ENCODE results near the gene NAA16.

The NAA16 gene

DNA sequence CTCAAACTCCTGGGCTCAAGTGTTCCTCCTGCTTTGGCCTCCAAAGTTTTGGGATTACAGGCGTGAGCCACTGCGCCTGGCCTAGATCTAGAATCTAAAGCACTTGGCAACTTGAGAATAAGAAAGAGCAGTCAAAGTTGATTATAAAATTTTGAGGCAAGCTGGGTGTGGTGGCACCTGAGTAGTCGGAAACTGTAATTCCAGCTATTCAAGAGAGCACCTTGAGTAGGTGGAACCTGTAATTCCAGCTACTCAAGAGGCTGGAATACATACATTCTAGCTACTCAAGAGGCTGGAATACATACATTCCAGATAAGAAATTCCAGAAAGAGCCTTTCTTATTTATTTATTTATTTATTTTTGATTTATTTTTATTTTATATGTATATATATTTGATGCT lies 8.3 kb upstream of the NAA16 start:
- FAIRE-seq, result no peak
- no peak for DNase-seq (ENCODE audit: insufficient read length, low spot score)

DNA sequence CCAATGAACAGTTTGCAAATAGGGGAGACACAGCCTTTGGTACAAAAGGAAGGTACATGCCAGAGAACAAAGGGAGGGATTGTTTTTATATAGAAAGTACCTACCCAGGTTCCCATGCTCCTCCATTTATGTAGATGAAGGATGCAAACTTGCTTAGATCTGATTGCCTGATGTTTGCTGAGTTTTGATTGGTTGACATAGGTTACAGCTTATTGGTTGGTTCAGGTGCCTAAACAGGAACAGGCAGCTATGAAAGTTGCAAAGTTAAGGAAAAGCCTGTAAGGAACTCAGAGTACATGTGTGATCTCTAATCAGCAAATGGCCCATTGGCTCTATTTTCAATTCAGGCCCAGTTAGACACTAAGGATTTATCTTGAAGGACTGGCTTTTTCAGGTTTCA lies 6.5 kb upstream of the NAA16 start:
- FAIRE-seq (no peak), DNase-seq (ENCODE audit: insufficient read length, low spot score) (no peak)

DNA sequence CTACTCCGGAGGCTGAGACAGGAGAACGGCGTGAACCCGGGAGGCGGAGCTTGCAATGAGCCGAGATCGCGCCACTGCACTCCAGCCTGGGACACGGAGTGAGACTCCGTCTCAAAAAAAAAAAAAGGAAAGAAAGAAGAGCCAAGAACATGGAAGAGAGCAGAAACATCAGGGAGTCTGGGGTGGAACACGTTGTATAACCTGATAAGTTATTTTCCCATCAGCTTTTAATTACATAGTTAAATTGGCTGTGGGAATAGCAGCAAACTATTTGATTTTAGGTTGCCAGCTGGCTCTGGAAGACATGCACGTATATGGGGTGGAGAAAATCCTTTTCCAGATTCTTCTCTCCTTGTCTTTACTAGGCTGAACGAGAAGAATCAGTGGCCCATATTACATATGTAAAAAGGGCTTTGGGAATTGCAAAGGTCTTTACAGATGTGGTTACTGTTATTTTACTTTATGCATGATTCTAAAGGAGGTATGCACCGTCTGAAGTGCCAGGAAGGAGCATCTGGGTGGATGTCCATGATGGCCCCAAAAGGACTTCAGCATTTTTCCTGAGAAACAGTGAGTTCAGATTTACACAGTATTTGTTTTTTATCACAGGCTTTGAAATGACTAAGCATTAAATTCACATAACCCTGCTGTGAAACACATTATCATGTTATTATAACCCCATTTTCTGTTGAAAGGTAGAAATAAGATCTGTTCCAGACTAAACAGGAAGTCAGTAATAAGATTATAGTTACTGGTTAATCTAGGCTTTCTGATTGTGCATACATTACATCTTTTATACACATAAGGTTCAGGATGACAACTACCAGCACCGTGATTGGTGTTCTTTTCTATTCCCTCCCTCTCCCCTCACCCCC lies 4.6 kb upstream of the NAA16 start:
- no peak for FAIRE-seq

DNA sequence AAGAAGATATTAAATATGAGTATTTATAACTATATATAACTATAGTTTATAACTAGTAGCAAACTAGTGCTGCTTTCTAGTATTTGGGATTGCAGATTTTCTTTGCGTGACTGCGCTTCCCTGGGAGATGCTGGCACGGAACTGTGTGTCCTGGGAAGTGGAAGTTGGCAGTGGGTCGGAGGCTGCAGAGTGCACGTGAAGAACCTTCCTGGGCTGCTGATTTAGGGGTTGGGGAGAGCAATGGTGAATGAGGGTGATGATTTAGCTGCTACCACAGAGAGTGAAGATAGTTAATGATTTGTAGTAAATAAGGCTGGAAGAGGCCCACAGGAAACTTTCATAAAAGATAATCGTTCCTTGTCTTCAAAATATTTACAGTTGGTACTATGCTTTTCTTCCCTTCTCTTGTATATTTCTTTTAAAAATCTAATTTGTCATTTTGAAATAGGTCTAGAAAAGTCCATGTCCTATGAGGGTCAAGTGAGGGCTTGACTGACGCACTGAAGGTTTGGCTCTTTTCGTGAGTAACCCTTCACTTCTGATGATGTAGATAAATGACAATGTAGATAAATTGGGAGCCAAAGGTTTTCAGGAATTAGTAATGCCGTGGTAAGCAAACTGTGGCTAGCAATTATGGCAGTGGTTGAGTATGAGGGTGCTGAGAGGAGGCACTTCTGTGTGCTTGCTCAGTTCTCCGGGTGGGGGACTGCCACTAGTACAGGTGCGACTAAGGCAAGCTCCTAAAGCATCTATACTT lies 3.0 kb upstream of the NAA16 start:
- FAIRE-seq, result no peak
- DNase-seq (ENCODE audit: insufficient read length, low spot score), result no peak

More for the DNA sequence above, 4.6 kb upstream of the NAA16 start:
- DNase-seq (ENCODE audit: insufficient read length, low spot score), result no peak

DNA sequence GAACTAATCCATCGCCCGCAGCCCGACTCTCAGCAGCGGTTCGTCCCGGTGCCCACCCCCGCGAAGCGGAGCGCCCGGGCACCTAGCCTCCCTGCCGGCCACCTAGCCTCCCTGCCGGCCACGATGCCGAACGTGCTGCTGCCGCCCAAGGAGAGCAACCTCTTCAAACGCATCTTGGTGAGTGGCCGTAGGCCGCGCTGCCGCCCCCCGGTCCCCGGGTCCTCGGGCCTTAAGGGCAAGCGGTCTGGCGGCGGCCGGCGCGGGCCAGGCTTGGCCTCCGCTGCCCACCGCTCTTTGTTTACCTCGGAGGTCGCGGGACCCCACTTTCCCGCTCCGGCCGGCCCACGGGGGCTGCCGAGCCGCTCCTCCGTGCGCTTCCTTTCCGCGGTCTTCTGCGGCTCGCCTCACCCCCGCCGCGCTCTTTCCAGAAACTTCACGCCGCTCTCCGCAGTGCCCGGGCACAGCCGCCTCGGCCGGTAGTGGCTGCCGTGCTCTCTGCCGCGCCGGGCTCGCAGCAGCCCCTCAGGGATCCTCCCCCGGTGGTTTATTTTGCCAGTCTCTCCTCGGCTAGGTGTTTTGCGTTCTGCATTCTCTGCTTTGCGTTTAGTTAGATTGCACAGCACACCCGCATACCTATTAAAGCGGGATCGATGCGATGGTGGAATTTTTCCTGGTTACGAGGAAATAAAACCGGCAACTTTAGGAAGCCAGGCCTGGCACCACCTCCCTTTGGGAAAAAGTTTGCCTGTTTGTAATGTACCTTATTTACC lies 524 bp downstream of the NAA16 start:
- DNase-seq (ENCODE audit: insufficient read length, low spot score), result no peak
- FAIRE-seq, result no peak

DNA sequence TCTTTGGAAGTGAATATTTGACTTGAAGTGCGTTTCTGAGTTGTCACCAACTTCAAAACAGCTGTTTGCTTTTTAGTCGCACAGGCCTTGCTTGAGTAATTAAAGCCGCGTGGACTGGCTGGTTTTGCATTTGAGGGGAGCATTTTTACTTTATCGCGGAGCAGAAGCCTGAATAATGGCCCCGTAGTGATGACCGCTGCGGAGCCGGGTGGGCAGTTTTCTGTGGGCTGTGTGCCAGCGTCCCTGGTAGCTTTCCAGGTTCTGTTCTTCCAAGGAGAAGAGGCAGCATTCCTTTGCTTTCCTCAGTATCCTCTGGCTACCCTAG lies 1.1 kb downstream of the NAA16 start:
- DNase-seq (ENCODE audit: insufficient read length, low spot score) (peak; percentile 25), FAIRE-seq (no peak)

DNA sequence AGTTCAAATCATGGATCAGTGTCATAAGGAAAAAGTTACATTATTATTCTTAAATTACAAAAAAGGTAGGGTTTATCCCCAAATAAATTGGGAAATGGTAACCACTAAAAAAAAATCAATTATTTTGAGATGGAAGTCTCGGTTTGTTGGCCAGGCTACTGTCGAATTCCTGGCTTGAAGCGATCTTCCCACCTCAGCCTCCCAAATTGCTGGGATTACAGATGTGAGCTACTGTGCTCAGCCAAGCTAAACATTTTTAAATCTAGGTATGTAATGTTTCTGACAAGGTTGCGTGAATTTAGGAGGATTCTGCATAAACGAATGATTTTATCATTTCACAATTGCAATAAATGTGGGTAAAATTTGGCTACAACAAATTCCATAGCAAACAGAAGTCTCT lies 2.0 kb downstream of the NAA16 start:
- DNase-seq (ENCODE audit: insufficient read length, low spot score), result no peak
- no peak for FAIRE-seq

DNA sequence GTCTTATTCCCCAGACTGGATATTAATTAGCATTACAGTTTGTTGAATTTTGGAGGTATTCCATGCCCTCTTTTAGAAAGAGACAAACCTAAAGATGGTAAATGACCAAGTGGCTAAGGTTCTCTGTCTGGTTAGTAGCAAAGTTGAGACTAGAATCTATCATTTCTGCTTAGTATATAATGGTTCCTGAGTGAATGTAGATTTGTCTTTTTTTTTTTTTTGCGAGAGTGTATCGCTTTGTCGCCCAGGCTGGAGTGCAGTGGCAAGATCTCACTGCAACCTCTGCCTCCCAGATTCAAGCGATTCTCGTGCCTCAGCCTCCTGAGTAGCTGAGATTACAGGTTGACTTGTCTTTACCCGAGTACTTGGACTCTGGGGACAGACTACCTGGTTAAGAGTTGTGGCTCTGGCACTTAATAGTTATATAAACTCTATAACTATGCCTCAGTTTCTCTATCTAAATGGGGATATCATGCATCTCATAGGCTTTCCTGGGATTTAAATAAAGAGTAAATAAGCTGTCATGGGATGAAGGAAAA lies 2.7 kb downstream of the NAA16 start:
- FAIRE-seq (no peak), DNase-seq (ENCODE audit: insufficient read length, low spot score) (no peak)

DNA sequence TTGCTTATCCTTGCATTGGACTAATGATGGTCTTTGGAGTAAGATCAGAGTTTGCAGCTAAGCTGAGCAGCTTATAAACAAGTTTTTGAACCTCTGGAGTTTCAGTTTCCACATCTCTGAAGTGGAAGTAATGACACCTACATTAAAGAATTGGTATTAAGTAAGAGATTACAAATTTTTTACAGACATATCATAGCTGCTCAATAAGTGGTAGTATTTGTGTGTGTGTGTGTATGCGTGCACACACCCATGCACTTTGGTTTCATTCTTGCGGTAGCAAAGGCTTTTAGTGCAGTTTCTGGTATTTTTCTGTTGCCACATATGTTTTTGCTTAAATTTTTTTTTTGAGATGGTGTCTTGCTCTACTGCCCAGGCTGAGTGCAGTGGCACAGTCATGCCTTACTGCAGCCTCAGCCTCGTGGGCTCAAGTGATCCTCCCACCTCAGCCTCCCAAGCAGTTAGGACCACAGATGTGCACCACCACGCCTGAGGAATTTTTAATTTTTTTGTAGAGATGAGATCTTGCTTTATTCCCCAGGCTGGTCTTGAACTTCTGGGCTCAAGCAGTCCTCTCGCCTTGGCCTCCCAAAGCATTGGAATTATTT lies 4.5 kb downstream of the NAA16 start:
- no peak for FAIRE-seq
- DNase-seq (ENCODE audit: insufficient read length, low spot score), result no peak

DNA sequence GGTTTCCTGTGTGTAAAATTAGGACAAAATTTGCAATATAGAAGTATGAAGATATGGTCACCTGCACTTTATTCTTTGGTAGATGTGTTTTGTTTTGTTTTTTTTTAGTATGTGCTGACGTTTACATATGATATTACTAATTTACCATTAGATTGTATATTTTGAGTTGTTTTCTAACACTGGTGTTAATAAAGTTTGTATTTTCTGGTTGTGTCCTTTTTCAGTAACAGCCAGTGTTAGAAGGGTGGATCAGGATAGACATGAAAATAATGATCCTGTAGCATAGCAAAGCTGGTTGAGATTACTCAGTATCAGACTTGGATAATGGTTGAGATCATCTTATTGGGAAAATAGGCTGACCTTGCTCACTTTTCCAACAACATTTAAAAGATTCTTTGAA lies 6.2 kb downstream of the NAA16 start:
- FAIRE-seq (no peak), DNase-seq (ENCODE audit: insufficient read length, low spot score) (no peak)

DNA sequence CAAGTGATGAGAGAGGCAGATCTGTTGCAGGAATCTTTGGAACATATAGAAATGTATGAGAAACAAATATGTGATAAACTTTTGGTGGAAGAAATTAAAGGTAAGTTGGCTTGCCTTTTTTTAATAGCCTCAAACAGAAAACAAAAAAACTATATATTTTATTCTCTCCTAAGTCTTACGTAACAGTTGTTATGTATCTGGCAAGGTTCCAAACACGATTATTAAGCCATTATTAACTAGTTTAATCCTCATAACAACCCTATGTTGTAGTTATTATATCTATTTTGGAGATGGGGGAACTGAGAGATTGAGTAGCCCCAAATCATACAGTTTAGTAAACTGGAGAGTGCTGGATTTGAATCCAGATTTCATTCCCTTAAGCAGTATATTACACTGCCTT lies 14.7 kb downstream of the NAA16 start:
- DNase-seq (ENCODE audit: insufficient read length, low spot score), result no peak
- FAIRE-seq, result no peak

DNA sequence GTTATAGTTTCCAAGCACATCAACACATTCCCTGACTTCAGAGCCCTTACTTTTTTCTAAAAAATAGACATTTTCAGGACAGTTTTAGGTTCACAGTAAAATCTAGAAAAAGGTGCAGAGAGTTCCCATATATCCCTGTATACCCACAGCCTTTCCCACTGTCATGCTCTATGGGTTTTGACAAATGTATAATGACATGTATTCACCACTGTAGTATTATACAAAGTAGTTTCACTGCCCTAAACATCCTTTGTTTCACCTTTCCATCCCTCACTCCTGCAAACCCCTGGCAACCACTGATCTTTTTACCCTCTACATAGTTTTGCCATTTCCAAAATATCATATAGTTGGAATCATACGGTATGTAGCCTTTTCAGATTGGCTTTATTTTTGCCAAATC lies 15.6 kb downstream of the NAA16 start:
- FAIRE-seq, result no peak
- DNase-seq (ENCODE audit: insufficient read length, low spot score), result no peak

DNA sequence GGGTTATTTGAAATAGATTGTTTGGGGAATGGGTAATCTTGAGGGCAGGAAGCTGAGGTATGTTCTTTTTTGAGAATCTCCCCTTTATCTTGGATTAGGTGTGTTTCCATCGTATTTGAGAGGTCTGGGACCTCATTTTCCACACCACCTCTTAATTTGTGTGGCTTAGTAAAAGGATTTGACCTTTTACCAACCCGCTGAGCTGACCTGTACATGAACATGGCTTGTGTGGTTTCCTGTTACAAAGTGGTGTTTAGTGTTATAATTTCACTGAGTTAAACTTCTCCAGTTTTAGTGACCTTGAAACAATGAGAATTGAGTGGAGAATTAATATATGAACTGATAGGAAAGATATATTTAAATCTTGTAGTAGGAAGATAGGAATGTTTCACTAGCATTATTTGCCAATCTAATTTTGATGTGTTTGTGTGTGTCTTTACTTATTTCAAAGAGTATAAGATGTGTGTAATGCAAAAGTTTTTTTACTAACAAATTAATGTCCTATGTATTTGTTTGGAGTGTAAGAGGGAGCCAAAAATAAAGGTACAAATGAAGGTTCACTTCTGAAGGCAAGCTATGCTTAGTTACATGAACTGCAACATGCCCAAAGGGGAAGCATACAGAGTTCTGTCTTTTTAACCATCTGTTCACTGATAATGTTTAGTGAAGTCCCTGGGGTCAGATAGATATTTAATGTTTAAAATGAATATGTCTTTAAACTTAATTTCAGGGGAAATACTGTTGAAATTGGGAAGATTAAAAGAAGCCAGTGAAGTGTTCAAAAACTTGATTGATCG lies 17.1 kb downstream of the NAA16 start:
- DNase-seq (ENCODE audit: insufficient read length, low spot score) (no peak), FAIRE-seq (no peak)

DNA sequence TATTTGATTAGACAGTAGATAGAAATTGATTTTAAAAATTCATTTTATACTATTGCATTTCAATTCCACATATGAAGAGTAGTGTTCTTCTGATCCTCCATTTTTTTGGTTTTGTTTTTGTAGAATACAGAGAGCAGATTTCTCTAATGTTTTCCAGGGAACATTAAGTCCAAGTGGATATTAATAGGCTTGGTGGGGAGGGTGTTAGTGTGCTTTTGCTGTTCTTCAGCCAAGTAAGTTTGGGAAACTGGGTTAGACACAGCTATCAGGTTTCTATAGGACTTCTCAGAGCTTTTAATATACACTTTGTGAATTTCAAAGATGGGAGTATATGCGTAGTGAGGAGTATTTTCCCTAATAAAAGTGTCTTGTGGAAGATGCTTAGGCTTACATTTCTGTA lies 21.8 kb downstream of the NAA16 start:
- FAIRE-seq, result no peak
- DNase-seq (ENCODE audit: insufficient read length, low spot score), result no peak

DNA sequence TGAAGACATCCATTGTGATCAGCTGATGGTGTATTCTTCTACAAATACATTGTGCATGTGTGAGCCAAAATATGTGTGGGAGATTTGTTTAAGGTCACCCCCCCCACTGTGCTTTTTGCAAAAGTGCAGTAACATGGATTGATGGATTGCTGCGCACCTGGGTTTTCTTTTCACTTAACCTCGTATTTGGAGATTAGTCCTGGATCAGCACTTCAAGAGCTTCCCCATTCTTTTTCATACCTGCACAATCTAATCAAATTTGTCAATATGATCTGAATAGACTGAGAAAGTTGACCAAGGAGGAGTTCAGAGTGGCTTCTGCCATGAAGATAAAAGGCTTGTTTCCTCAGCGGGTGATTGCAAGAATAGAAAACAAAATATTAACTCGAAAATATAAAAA lies 23.7 kb downstream of the NAA16 start:
- FAIRE-seq (no peak), DNase-seq (ENCODE audit: insufficient read length, low spot score) (no peak)

DNA sequence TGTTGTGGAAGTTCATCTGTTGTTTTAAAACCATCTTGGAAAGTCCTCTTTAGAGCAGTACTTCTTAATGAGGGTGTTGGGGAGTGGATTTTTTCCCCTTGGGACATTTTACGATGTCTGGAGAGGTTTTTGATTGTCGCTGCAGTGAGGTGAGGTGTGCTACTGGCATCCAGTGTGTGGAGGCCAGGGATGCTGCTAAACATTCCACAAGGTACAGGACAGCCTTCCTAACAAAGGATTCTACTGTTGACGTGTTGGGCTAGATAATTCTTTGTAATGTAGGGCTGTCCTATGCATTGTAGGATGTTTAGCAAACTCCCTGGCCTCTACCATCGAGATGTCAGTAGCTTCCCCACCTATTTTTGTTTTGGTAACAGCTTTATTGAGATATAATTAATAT lies 33.3 kb downstream of the NAA16 start:
- no peak for DNase-seq (ENCODE audit: insufficient read length, low spot score)

DNA sequence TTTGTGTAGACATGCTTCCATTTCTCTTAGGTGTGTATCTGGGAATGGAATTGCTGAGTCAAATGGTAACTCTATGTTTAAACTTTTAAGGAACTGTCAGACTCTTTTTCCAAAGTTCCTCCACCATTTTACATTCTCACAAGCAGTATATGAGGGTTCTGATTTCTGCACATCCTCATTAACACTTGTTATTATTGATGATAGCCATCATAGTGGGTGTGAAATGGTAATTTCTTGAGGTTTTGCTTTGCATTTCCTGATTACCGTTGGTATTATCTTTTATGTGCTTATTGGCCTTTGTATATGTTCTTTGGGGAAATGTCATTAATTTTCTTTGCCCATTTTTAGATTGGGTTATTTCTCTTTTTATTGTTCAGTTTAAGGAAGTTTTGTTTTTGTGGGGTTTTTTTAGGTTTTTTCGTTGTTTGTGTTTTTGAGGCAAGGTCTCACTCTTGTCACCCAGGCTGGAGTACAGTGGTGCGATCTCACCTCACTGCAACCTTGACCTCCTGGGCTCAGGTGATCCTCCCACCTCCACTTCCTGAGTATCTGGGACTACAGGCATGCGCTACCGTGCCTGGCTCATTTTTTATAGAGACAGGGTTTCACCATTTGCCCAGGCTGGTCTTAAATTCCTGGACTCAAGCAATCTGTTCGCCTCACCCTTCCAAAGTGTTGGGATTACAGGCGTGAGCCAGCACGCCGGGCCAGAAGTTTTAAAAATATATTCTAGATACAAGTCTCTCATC lies 34.3 kb downstream of the NAA16 start:
- DNase-seq (ENCODE audit: insufficient read length, low spot score), result no peak
- FAIRE-seq, result no peak

More for the DNA sequence above, 33.3 kb downstream of the NAA16 start:
- FAIRE-seq, result no peak

DNA sequence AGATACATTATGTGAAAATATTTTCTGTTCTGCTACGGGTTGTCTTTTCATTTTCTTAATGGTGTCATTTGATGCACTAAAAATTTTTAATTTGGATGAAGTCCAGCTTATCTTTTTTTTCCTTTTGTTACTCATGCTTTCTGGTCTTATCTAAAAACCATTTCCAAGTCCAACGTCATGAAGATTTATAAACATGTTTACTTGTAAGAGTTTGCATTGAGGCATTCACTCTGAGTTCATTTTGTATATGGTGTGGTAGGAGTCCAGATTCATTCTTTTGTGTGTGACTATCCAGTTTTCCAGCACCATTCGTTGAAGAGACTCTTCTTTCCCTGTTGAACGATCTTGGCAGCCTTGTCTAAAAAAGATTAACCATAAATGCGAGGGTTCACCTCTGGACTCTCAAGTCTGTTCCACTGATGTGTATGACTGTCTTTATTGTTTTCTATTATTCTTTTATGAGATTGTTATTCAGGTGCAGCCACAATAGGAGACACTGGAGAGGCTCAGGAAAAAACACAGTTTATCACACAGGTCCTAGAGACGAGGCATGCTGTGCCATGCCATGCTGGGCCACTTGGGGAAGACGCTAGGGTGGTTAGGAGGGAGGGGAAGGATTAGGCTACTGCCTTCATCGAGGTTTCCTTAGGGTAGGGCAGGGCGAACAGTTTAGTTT lies 35.0 kb downstream of the NAA16 start:
- no peak for DNase-seq (ENCODE audit: insufficient read length, low spot score)
- FAIRE-seq, result no peak
